ENCODE measurements around the gene SLCO2B1.

GRCh38 chr11:75148436-75148983 lies 2.4 kb upstream of the SLCO2B1 start:
- TF ChIP-seq CTCF (IDR thresholded peaks at IDR 0.05; ENCODE audit: low read depth, low read length, poor library complexity, severe bottlenecking) = no peak
- TF ChIP-seq EZH2phosphoT487 (IDR thresholded peaks at IDR 0.05; ENCODE audit: borderline replicate concordance, low read length) = no peak

Data from DOHH2 (cell line).